Neural progenitor cell (in vitro differentiated cells): ENCODE results near the gene PRSS38. TPM values are rescaled to one million over a fixed set of nuclear protein-coding genes. Genes with fewer than 3 reads are reported as not detected.

ENCODE experiments used
- DNase-seq: peaks from one replicate; pipeline ENCODE4 v3.0.0-alpha.2; 2016; ENCODE audit warnings: low spot score
- H2AFZ ChIP-seq: fragments of 200-600 bp; sonication (generic); replicated peaks from 2 replicates; pipeline ENCODE4 v1.6.1; 2016; ENCODE audit warnings: antibody characterized with exemption
- H3F3A ChIP-seq: fragments of 200-600 bp; sonication (generic); 2 replicates; pipeline ENCODE4 v1.6.1; 2016; ENCODE audit warnings: antibody characterized with exemption, low read depth
- H3K27ac ChIP-seq: fragments of 200-600 bp; sonication (generic); 2 replicates; pipeline ENCODE4 v1.5.1; 2016; ENCODE audit warnings: mild to moderate bottlenecking
- H3K27me3 ChIP-seq: fragments of 200-600 bp; sonication (generic); 2 replicates; pipeline ENCODE4 v1.6.1; 2016; ENCODE audit warnings: mild to moderate bottlenecking, moderate library complexity
- H3K36me3 ChIP-seq: fragments of 200-600 bp; sonication (generic); 2 replicates; pipeline ENCODE4 v1.5.1; 2016
- H3K4me1 ChIP-seq: fragments of 200-600 bp; sonication (generic); 2 replicates; pipeline ENCODE4 v1.6.1; 2016; ENCODE audit warnings: mixed run types
- H3K4me2 ChIP-seq: fragments of 200-600 bp; sonication (generic); 2 replicates; pipeline ENCODE4 v1.6.1; 2016
- H3K4me3 ChIP-seq: fragments of 200-600 bp; sonication (generic); 2 replicates; pipeline ENCODE4 v1.5.1; 2016
- H3K79me2 ChIP-seq: fragments of 200-600 bp; sonication (generic); 2 replicates; pipeline ENCODE4 v1.6.1; 2016; ENCODE audit warnings: low read depth
- H3K9ac ChIP-seq: fragments of 200-600 bp; sonication (generic); 2 replicates; pipeline ENCODE4 v1.6.1; 2016
- H3K9me3 ChIP-seq: fragments of 200-600 bp; sonication (generic); 2 replicates; pipeline ENCODE4 v1.5.1; 2016; ENCODE audit warnings: low read depth
- H4K20me1 ChIP-seq: fragments of 200-600 bp; sonication (generic); 2 replicates; pipeline ENCODE4 v1.6.1; 2016; ENCODE audit warnings: low read depth
- H3K27ac Mint-ChIP-seq: 3 replicates; pipeline ENCODE4 v1.8.0; 2021; ENCODE audit warnings: mixed read lengths
- H3K27me3 Mint-ChIP-seq: 2 replicates; pipeline ENCODE4 v1.8.0; 2022; ENCODE audit warnings: low read depth, mild to moderate bottlenecking, inconsistent platforms, moderate library complexity, mixed read lengths; ENCODE audit not compliant: insufficient read depth
- H3K36me3 Mint-ChIP-seq: 3 replicates; pipeline ENCODE4 v1.8.0; 2021; ENCODE audit warnings: mixed read lengths
- H3K4me1 Mint-ChIP-seq: 3 replicates; pipeline ENCODE4 v1.8.0; 2021; ENCODE audit warnings: mixed read lengths
- H3K4me3 Mint-ChIP-seq: 3 replicates; pipeline ENCODE4 v1.8.0; 2021; ENCODE audit warnings: mild to moderate bottlenecking, moderate library complexity, mixed read lengths
- H3K9me3 Mint-ChIP-seq: 3 replicates; pipeline ENCODE4 v1.8.0; 2020; ENCODE audit warnings: mixed read lengths
- CTCF ChIP-seq: fragments of 200-600 bp; sonication (generic); IDR thresholded peaks from 2 replicates; pipeline ENCODE4 v1.5.1; 2017; ENCODE audit warnings: antibody characterized with exemption, mild to moderate bottlenecking
- EZH2 ChIP-seq: fragments of 200-600 bp; sonication (generic); IDR thresholded peaks from 2 replicates; pipeline ENCODE4 v1.6.1; 2017; ENCODE audit warnings: antibody characterized with exemption, mild to moderate bottlenecking, moderate library complexity
- EZH2phosphoT487 ChIP-seq: fragments of 200-600 bp; sonication (generic); IDR thresholded peaks from 2 replicates; pipeline ENCODE4 v1.6.1; 2017; ENCODE audit warnings: antibody characterized with exemption
- total RNA-seq: library from RNA; depleted of rRNA; stranded (reverse); fragments of >200 nt; gene quantifications from 2 replicates; pipeline ENCODE4 v1.2.3, GENCODE V29; 2015; ENCODE audit warnings: low replicate concordance

The PRSS38 gene
- total RNA-seq, 1 donor from 2014 or later: not detected

GRCh38 chr1:227769047-227769935 is 46.2 kb upstream of the PRSS38 start:
- TF ChIP-seq EZH2 (no peak), EZH2phosphoT487 (no peak), CTCF (no peak)
- peaks cover 13% of the 10 kb centered on the region for H4K20me1 ChIP-seq
- no peaks in the 10 kb centered on the region for H3K9me3 Mint-ChIP-seq
- no peaks in the 10 kb centered on the region for H3K4me1 Mint-ChIP-seq
- no peak for DNase-seq
- no peak overlapping the region for H3K27ac Mint-ChIP-seq
- H3K27me3 ChIP-seq: no peaks in the 10 kb centered on the region
- H3K4me2 ChIP-seq: no peak overlapping the region
- H3K27me3 Mint-ChIP-seq: peaks cover 2% of the 10 kb centered on the region
- no peak overlapping the region for H2AFZ ChIP-seq
- no peak overlapping the region for H3K4me3 ChIP-seq
- no peak overlapping the region for H3K4me3 Mint-ChIP-seq
- no peak overlapping the region for H3K27ac ChIP-seq
- H3K36me3 ChIP-seq: no peaks in the 10 kb centered on the region
- no peaks in the 10 kb centered on the region for H3K4me1 ChIP-seq
- H3K9ac ChIP-seq: no peak overlapping the region
- peaks cover 11% of the 10 kb centered on the region for H3K36me3 Mint-ChIP-seq
- H3K79me2 ChIP-seq: peaks cover 2% of the 10 kb centered on the region
- no peaks in the 10 kb centered on the region for H3K9me3 ChIP-seq
- no peaks in the 10 kb centered on the region for H3F3A ChIP-seq

GRCh38 chr1:227769936-227770494 is 45.5 kb upstream of the PRSS38 start:
- H3K4me2 ChIP-seq: no peak overlapping the region
- Mint-ChIP-seq H3K4me3 (no peak overlapping the region), H3K27ac (peak overlapping the region; percentile 21), H3K9me3 (no peaks in the 10 kb centered on the region), H3K36me3 (peaks cover 11% of the 10 kb centered on the region), H3K27me3 (peaks cover 2% of the 10 kb centered on the region), H3K4me1 (peaks cover 7% of the 10 kb centered on the region)
- no peak overlapping the region for H3K27ac ChIP-seq
- no peaks in the 10 kb centered on the region for H3F3A ChIP-seq
- no peak overlapping the region for H3K9ac ChIP-seq
- no peaks in the 10 kb centered on the region for H3K79me2 ChIP-seq
- TF ChIP-seq EZH2 (no peak), CTCF (no peak), EZH2phosphoT487 (no peak)
- H4K20me1 ChIP-seq: peaks cover 13% of the 10 kb centered on the region
- no peaks in the 10 kb centered on the region for H3K9me3 ChIP-seq
- no peaks in the 10 kb centered on the region for H3K27me3 ChIP-seq
- no peaks in the 10 kb centered on the region for H3K4me1 ChIP-seq
- no peak overlapping the region for H2AFZ ChIP-seq
- no peaks in the 10 kb centered on the region for H3K36me3 ChIP-seq
- H3K4me3 ChIP-seq: no peak overlapping the region
- DNase-seq: no peak

- Histone ChIP-seq H3K27ac (no peak overlapping the region), H3K9ac (no peak overlapping the region), H2AFZ (no peak overlapping the region), H3K79me2 (no peaks in the 10 kb centered on the region), H3K4me2 (no peak overlapping the region), H3K4me3 (no peak overlapping the region), H3F3A (no peaks in the 10 kb centered on the region), H3K9me3 (no peaks in the 10 kb centered on the region), H3K4me1 (no peaks in the 10 kb centered on the region), H3K27me3 (no peaks in the 10 kb centered on the region), H3K36me3 (no peaks in the 10 kb centered on the region), H4K20me1 (peaks cover 8% of the 10 kb centered on the region)
- Mint-ChIP-seq H3K36me3 (peaks cover 11% of the 10 kb centered on the region), H3K9me3 (no peaks in the 10 kb centered on the region), H3K27me3 (peaks cover 2% of the 10 kb centered on the region), H3K4me1 (peaks cover 11% of the 10 kb centered on the region), H3K27ac (no peak overlapping the region), H3K4me3 (no peak overlapping the region)
- TF ChIP-seq EZH2 (no peak), EZH2phosphoT487 (no peak), CTCF (no peak)
- DNase-seq: no peak
These were observed 44.7 kb upstream of the PRSS38 start for GRCh38 chr1:227770812-227771211.
